Erythroblast (primary cell): ENCODE data around the gene CPB2.

ENCODE experiments used
- GATA1 ChIP-seq: IDR thresholded peaks from 2 replicates; pipeline ENCODE4 v1.6.1; 2011; ENCODE audit warnings: low read depth, mild to moderate bottlenecking, control low read depth, low read length, moderate library complexity
- POLR2A ChIP-seq: IDR thresholded peaks from 2 replicates; pipeline ENCODE4 v1.6.1; 2011; ENCODE audit warnings: mild to moderate bottlenecking, low read length

DNA sequence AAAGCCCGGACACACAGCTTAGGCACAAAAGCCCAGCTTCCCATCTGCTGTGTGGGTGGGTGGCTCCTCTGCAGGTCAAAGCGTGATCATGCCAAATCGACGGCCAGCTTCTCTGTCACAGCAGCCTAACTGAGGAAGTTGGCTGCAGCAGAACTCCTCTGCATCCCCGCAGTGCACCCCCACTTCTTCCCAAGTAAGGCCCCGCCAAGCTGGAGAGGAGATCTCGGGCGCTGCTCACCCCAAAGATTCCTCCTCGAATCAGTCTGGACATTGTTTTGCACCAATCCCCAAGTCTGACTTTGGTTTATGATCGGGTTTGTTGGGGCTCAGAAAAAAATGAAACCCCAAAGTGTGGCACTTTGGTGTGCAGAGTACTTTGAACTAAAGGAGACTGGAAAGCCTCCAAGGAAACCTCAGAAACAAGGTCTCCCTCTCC is 19.7 kb upstream of the CPB2 start:
- no peak for TF ChIP-seq POLR2A
- TF ChIP-seq GATA1, result no peak
